Choroid plexus epithelial cell (primary cell): Measurements from ENCODE around the gene PTPRZ1.

Experiments used
- DNase-seq: peaks from one replicate; pipeline ENCODE4 v3.0.0-alpha.2; 2010; ENCODE audit warnings: low read depth
- H3K4me3 ChIP-seq: 2 replicates; pipeline ENCODE4 v1.5.1; 2011; ENCODE audit warnings: low read depth, mild to moderate bottlenecking, control low read depth, low read length, moderate library complexity
- TF ChIP-seq, protein P1 (sequence below): conservative IDR thresholded peaks from 2 replicates; pipeline ENCODE4 v1.5.1; 2011; ENCODE audit warnings: low read depth, mild to moderate bottlenecking, control low read depth, inconsistent platforms, low read length, moderate library complexity

Gene PTPRZ1

DNA sequence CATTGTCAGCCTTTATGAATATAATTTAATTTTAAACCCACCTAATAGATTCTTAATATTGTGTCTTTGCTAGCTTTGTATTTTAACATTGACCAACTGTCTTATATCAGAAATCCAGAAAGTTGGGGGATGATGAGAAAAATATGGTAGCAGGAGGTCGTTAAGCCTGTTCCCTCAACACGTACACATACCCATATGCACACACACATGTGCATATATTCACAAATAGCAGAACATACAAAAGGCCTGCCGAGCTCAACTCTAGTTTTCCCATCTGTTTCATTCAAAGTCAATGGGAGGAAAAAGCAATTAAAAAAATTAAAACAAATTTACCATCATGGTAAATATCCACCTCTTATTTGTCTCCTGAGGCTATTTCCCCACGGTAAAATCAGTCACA, 25.9 kb upstream of the PTPRZ1 start:
- DNase-seq, result no peak
- H3K4me3 ChIP-seq, result no peak overlapping the region
- TF ChIP-seq, protein P1, sequence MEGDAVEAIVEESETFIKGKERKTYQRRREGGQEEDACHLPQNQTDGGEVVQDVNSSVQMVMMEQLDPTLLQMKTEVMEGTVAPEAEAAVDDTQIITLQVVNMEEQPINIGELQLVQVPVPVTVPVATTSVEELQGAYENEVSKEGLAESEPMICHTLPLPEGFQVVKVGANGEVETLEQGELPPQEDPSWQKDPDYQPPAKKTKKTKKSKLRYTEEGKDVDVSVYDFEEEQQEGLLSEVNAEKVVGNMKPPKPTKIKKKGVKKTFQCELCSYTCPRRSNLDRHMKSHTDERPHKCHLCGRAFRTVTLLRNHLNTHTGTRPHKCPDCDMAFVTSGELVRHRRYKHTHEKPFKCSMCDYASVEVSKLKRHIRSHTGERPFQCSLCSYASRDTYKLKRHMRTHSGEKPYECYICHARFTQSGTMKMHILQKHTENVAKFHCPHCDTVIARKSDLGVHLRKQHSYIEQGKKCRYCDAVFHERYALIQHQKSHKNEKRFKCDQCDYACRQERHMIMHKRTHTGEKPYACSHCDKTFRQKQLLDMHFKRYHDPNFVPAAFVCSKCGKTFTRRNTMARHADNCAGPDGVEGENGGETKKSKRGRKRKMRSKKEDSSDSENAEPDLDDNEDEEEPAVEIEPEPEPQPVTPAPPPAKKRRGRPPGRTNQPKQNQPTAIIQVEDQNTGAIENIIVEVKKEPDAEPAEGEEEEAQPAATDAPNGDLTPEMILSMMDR, result no peak

DNA sequence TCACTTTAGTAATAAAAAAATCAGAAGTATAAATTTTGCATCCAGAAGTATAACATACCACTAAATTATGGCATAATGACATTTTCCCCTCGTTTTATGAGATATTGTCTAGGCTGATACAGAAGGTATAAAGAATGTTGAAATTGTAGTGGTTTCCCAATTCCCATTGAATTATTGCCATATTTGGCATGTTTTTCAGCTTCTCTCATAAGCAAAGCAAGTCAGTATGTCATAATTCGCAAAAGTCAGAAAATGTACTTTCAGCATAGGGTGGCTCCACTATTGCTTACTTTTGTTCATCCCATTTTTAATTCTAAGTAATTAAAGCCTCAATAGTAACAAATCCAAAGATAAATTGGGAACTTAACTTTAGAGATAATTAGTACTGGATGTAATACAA, 19.7 kb upstream of the PTPRZ1 start:
- DNase-seq, result peak; percentile 5
- H3K4me3 ChIP-seq, result no peak overlapping the region
- TF ChIP-seq, protein P1, result no peak

DNA sequence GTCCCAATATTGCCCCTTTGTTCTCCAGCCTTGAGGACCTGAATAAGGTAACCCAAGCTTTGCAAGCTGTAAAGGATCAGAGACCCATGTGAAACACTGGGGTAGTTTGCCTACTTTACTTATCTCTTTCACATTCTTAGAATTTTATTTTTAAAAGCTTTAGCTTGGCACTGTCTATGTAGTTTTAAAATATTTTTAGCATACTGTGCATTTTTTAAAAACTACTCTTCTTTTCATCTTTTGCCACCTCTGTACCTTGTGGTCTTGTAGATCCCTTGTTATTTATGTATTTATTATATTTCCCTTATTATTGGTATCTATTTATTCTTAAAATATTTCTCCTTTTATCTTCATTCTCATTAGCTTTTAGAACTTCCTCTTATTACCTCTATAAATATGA, 12.0 kb upstream of the PTPRZ1 start:
- TF ChIP-seq, protein P1, result no peak
- no peak for DNase-seq
- H3K4me3 ChIP-seq, result no peak overlapping the region

DNA sequence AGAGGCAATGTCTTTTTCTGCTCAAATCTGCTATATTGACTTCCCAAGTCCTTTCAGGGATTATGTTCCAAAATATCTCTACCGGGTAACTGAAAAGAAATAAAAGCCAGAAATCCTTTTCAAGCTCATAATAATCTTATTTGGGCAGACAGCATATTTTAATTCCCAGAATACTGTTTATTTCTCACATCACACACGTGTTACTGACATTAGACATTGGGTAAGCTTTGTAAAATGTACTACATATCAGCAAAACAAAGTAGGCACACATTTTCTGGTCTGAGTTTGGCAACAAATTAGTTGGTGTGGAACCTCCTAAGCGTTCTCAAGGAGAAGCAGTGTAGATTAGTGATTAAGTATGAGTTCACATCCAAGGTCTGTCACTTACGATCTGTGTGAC, 10.4 kb upstream of the PTPRZ1 start:
- H3K4me3 ChIP-seq, result no peak overlapping the region
- no peak for DNase-seq
- TF ChIP-seq, protein P1, result no peak

DNA sequence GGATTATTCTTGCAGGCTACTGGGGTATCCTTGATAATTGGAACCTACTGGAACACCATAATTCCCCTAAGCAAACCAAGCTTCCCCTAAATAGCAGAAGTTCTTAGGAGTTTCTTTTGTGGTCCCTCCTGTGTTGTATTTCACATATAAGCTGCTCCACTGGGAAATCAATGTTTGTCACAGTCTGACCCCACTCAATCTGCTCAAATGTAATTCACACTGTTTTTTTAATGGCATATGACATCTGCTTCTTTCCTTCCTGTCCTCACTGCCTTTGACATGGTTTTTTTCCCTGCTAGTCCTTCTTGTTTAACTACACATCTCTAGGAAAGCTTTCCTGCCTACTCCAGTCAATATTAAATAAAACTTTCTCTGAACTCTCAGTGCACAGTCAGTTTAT, 1.8 kb upstream of the PTPRZ1 start:
- no peak overlapping the region for H3K4me3 ChIP-seq
- TF ChIP-seq, protein P1, result no peak
- no peak for DNase-seq

DNA sequence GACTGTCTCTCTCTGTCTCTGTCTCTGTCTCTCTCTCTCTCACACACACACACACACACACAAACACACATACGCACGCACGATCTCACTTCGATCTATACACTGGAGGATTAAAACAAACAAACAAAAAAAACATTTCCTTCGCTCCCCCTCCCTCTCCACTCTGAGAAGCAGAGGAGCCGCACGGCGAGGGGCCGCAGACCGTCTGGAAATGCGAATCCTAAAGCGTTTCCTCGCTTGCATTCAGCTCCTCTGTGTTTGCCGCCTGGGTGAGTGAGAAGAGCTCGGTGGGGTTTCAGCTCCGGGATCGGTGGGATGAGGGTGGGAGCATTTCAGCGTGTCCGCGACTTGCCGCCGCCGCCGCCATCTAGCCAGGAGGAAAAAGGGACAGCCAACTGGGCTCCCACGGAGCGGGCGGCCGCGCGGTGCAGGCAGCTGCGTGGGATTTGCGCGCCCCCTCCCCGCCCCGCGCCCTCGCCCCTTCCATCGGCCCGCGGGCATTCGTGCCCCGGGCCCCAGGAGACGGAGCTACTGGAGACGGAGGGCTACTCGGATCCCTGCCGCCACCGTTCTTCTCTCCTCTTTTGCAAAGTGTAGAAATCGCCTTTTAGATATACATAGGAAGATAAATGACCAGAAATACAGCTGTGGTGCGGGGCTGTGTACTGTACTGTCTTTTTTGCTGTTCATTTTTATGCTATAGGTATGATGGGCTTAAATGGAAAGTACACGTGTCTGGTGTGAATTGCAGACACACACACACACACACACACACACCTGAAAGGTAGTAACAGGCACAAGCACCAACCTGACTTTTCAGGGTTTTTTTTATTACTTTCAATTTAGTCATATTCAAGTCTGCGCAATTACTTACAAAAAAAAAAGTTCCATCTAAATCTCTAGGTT, 581 bp downstream of the PTPRZ1 start:
- TF ChIP-seq, protein P1, result no peak
- peak; percentile 17 for DNase-seq
- H3K4me3 ChIP-seq, result peak overlapping the region; percentile 57

DNA sequence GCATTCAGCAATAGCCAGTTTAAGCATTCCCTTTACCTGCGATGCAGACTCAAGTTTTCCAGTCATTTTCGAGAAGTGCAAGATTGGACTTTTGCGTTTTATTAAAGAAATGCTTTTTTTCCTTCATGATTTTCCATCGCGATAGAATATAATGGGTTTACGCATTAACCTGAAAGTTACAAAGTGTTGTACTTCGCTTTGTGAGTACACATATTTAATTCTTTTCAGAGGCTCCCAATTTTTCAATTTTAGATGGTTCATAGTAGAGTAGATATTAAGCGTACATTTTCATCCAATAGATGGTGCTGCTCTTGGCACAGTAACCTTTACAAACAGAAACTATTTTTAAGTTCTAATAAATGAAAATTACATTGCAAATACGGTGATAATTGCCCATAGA, 1.3 kb downstream of the PTPRZ1 start:
- TF ChIP-seq, protein P1, result no peak
- DNase-seq, result peak; percentile 8
- H3K4me3 ChIP-seq, result peak overlapping the region; percentile 11
